Measurements from ENCODE around the gene CDH2. TPM values are rescaled to one million over a fixed set of nuclear protein-coding genes. Genes with fewer than 3 reads are reported as not detected.

Gene CDH2
- total and polyA plus RNA-seq, 7 experiments from 2014 or later = 0.05 to 0.45 (median 0.19) TPM; not detected in 2

GRCh38 chr18:28095041-28095440 lies 81.9 kb downstream of the CDH2 start:
- ChIA-PET POLR2A (no interaction called here), CTCF (no interaction called here)
- intact Hi-C loops (cut with micrococcal nuclease) = loop anchor here in 1 of 2 donors (10.0 kb wide), 1 partner anchor 70 kb away; no protein-coding TSS in a partner anchor

GRCh38 chr18:28091197-28091596 lies 85.7 kb downstream of the CDH2 start:
- H3K4me1 ChIP-seq (ENCODE audit: control insufficient read depth in 2 of 2, insufficient read depth in 2 of 2, low read length in 2 of 2) = no peaks in the 10 kb centered on the region
- Mint-ChIP-seq H3K4me1 (no peaks in the 10 kb centered on the region), H3K27me3 (no peaks in the 10 kb centered on the region), H3K9me3 (peaks cover 0 to 14% (median 2%) of the 10 kb centered on the region in 11 donors), H3K4me3 (no peak overlapping the region), H3K36me3 (no peaks in the 10 kb centered on the region), H3K27ac (no peak overlapping the region)
- ATAC-seq (no peak), DNase-seq (no peak)
- H3K36me3 ChIP-seq (ENCODE audit: control insufficient read depth in 2 of 3, insufficient read depth in 3 of 3, low read length in 3 of 3) = no peaks in the 10 kb centered on the region
- ChIA-PET POLR2A (interaction anchor here (0.5 kb wide), 1 partner anchor 60 kb away, joined by 3 read pairs; no protein-coding TSS in a partner anchor), CTCF (no interaction called here)
- no peaks in the 10 kb centered on the region for H3K27me3 ChIP-seq (ENCODE audit: control insufficient read depth in 2 of 2, insufficient read depth in 2 of 2, low read length in 2 of 2)
- H3K9me3 ChIP-seq (ENCODE audit: control insufficient read depth in 2 of 3, low read length in 3 of 3) = no peaks in the 10 kb centered on the region
- intact Hi-C loops (cut with micrococcal nuclease) = loop anchor here in 1 of 2 donors (10.0 kb wide), 1 partner anchor 66 kb away; no protein-coding TSS in a partner anchor
- H3K27ac ChIP-seq (ENCODE audit: low read depth, low read length) = no peak overlapping the region
- no peak overlapping the region for H3K4me3 ChIP-seq (ENCODE audit: low read length)

More at GRCh38 chr18:28095041-28095440, 81.9 kb downstream of the CDH2 start:
- Histone ChIP-seq H3K27ac (ENCODE audit: low read depth, low read length) (no peak overlapping the region), H3K36me3 (ENCODE audit: control insufficient read depth in 2 of 3, insufficient read depth in 3 of 3, low read length in 3 of 3) (no peaks in the 10 kb centered on the region), H3K27me3 (ENCODE audit: control insufficient read depth in 2 of 2, insufficient read depth in 2 of 2, low read length in 2 of 2) (no peaks in the 10 kb centered on the region), H3K9me3 (ENCODE audit: control insufficient read depth in 2 of 3, low read length in 3 of 3) (no peaks in the 10 kb centered on the region), H3K4me3 (ENCODE audit: low read length) (no peak overlapping the region), H3K4me1 (ENCODE audit: control insufficient read depth in 2 of 2, insufficient read depth in 2 of 2, low read length in 2 of 2) (no peaks in the 10 kb centered on the region)
- no peaks in the 10 kb centered on the region for H3K27me3 Mint-ChIP-seq
- H3K36me3 Mint-ChIP-seq = no peaks in the 10 kb centered on the region
- no peak overlapping the region for H3K4me3 Mint-ChIP-seq
- H3K27ac Mint-ChIP-seq = no peak overlapping the region
- no peak for ATAC-seq
- H3K4me1 Mint-ChIP-seq = no peaks in the 10 kb centered on the region
- H3K9me3 Mint-ChIP-seq = peaks cover 0 to 14% (median 3%) of the 10 kb centered on the region in 11 donors
- no peak for DNase-seq

GRCh38 chr18:28088477-28088876 lies 88.5 kb downstream of the CDH2 start:
- Histone ChIP-seq H3K4me3 (ENCODE audit: low read length) (no peak overlapping the region), H3K27me3 (ENCODE audit: control insufficient read depth in 2 of 2, insufficient read depth in 2 of 2, low read length in 2 of 2) (no peaks in the 10 kb centered on the region), H3K27ac (ENCODE audit: low read depth, low read length) (no peak overlapping the region), H3K9me3 (ENCODE audit: control insufficient read depth in 2 of 3, low read length in 3 of 3) (no peaks in the 10 kb centered on the region), H3K36me3 (ENCODE audit: control insufficient read depth in 2 of 3, insufficient read depth in 3 of 3, low read length in 3 of 3) (no peaks in the 10 kb centered on the region), H3K4me1 (ENCODE audit: control insufficient read depth in 2 of 2, insufficient read depth in 2 of 2, low read length in 2 of 2) (no peaks in the 10 kb centered on the region)
- H3K9me3 Mint-ChIP-seq = peaks cover 0 to 14% (median 3%) of the 10 kb centered on the region in 11 donors
- ATAC-seq (no peak), DNase-seq (no peak)
- H3K4me3 Mint-ChIP-seq = no peak overlapping the region
- POLR2A ChIA-PET = no interaction called here
- H3K27me3 Mint-ChIP-seq = no peaks in the 10 kb centered on the region
- no peaks in the 10 kb centered on the region for H3K4me1 Mint-ChIP-seq
- no peaks in the 10 kb centered on the region for H3K36me3 Mint-ChIP-seq
- no peak overlapping the region for H3K27ac Mint-ChIP-seq
- CTCF ChIA-PET = no interaction called here
- intact Hi-C loops (cut with micrococcal nuclease) = no loop called here

- H3K27ac Mint-ChIP-seq = no peak overlapping the region
- ChIA-PET CTCF (no interaction called here), POLR2A (no interaction called here)
- ATAC-seq (no peak), DNase-seq (no peak)
- no peaks in the 10 kb centered on the region for H3K27me3 Mint-ChIP-seq
- no peaks in the 10 kb centered on the region for H3K27me3 ChIP-seq (ENCODE audit: control insufficient read depth in 2 of 2, insufficient read depth in 2 of 2, low read length in 2 of 2)
- no peak overlapping the region for H3K27ac ChIP-seq (ENCODE audit: low read depth, low read length)
- no peaks in the 10 kb centered on the region for H3K36me3 Mint-ChIP-seq
- no peaks in the 10 kb centered on the region for H3K9me3 ChIP-seq (ENCODE audit: control insufficient read depth in 2 of 3, low read length in 3 of 3)
- no peak overlapping the region for H3K4me3 Mint-ChIP-seq
- intact Hi-C loops (cut with micrococcal nuclease) = no loop called here
- H3K4me3 ChIP-seq (ENCODE audit: low read length) = no peak overlapping the region
- H3K36me3 ChIP-seq (ENCODE audit: control insufficient read depth in 2 of 3, insufficient read depth in 3 of 3, low read length in 3 of 3) = no peaks in the 10 kb centered on the region
- no peaks in the 10 kb centered on the region for H3K4me1 Mint-ChIP-seq
- peaks cover 0 to 10% (median 3%) of the 10 kb centered on the region in 11 donors for H3K9me3 Mint-ChIP-seq
- H3K4me1 ChIP-seq (ENCODE audit: control insufficient read depth in 2 of 2, insufficient read depth in 2 of 2, low read length in 2 of 2) = no peaks in the 10 kb centered on the region
Measured at GRCh38 chr18:28086670-28087552, 90.0 kb downstream of the CDH2 start.

- peaks cover 0 to 7% (median 3%) of the 10 kb centered on the region in 11 donors for H3K9me3 Mint-ChIP-seq
- intact Hi-C loops (cut with micrococcal nuclease) = no loop called here
- Histone ChIP-seq H3K9me3 (ENCODE audit: control insufficient read depth in 2 of 3, low read length in 3 of 3) (no peaks in the 10 kb centered on the region), H3K4me1 (ENCODE audit: control insufficient read depth in 2 of 2, insufficient read depth in 2 of 2, low read length in 2 of 2) (no peaks in the 10 kb centered on the region), H3K27ac (ENCODE audit: low read depth, low read length) (no peak overlapping the region), H3K27me3 (ENCODE audit: control insufficient read depth in 2 of 2, insufficient read depth in 2 of 2, low read length in 2 of 2) (no peaks in the 10 kb centered on the region), H3K4me3 (ENCODE audit: low read length) (no peak overlapping the region), H3K36me3 (ENCODE audit: control insufficient read depth in 2 of 3, insufficient read depth in 3 of 3, low read length in 3 of 3) (no peaks in the 10 kb centered on the region)
- H3K27me3 Mint-ChIP-seq = no peaks in the 10 kb centered on the region
- no peak overlapping the region for H3K27ac Mint-ChIP-seq
- no peak for DNase-seq
- H3K4me1 Mint-ChIP-seq = no peaks in the 10 kb centered on the region
- ChIA-PET POLR2A (no interaction called here), CTCF (no interaction called here)
- ATAC-seq = no peak
- no peak overlapping the region for H3K4me3 Mint-ChIP-seq
- no peaks in the 10 kb centered on the region for H3K36me3 Mint-ChIP-seq
Measured at GRCh38 chr18:28081516-28081915, 95.4 kb downstream of the CDH2 start.

GRCh38 chr18:28080876-28081300 lies 96.0 kb downstream of the CDH2 start:
- Histone ChIP-seq H3K27me3 (ENCODE audit: control insufficient read depth in 2 of 2, insufficient read depth in 2 of 2, low read length in 2 of 2) (no peaks in the 10 kb centered on the region), H3K4me1 (ENCODE audit: control insufficient read depth in 2 of 2, insufficient read depth in 2 of 2, low read length in 2 of 2) (no peaks in the 10 kb centered on the region), H3K4me3 (ENCODE audit: low read length) (no peak overlapping the region), H3K9me3 (ENCODE audit: control insufficient read depth in 2 of 3, low read length in 3 of 3) (no peaks in the 10 kb centered on the region), H3K36me3 (ENCODE audit: control insufficient read depth in 2 of 3, insufficient read depth in 3 of 3, low read length in 3 of 3) (no peaks in the 10 kb centered on the region), H3K27ac (ENCODE audit: low read depth, low read length) (no peak overlapping the region)
- H3K27ac Mint-ChIP-seq = no peak overlapping the region
- intact Hi-C loops (cut with micrococcal nuclease) = no loop called here
- ChIA-PET CTCF (no interaction called here), POLR2A (no interaction called here)
- H3K4me1 Mint-ChIP-seq = no peaks in the 10 kb centered on the region
- ATAC-seq (no peak), DNase-seq (no peak)
- no peaks in the 10 kb centered on the region for H3K36me3 Mint-ChIP-seq
- no peak overlapping the region for H3K4me3 Mint-ChIP-seq
- H3K27me3 Mint-ChIP-seq = no peaks in the 10 kb centered on the region
- peaks cover 0 to 8% (median 3%) of the 10 kb centered on the region in 11 donors for H3K9me3 Mint-ChIP-seq

- intact Hi-C loops (cut with micrococcal nuclease) = no loop called here
- H3K4me1 ChIP-seq (ENCODE audit: control insufficient read depth in 2 of 2, insufficient read depth in 2 of 2, low read length in 2 of 2) = no peaks in the 10 kb centered on the region
- DNase-seq (no peak), ATAC-seq (no peak)
- Mint-ChIP-seq H3K27ac (no peak overlapping the region), H3K27me3 (no peaks in the 10 kb centered on the region), H3K4me1 (no peaks in the 10 kb centered on the region), H3K9me3 (peaks cover 0 to 7% (median 0%) of the 10 kb centered on the region in 11 donors), H3K36me3 (no peaks in the 10 kb centered on the region), H3K4me3 (no peak overlapping the region)
- no peak overlapping the region for H3K27ac ChIP-seq (ENCODE audit: low read depth, low read length)
- ChIA-PET CTCF (no interaction called here), POLR2A (no interaction called here)
- H3K27me3 ChIP-seq (ENCODE audit: control insufficient read depth in 2 of 2, insufficient read depth in 2 of 2, low read length in 2 of 2) = no peaks in the 10 kb centered on the region
- no peak overlapping the region for H3K4me3 ChIP-seq (ENCODE audit: low read length)
- H3K9me3 ChIP-seq (ENCODE audit: control insufficient read depth in 2 of 3, low read length in 3 of 3) = no peaks in the 10 kb centered on the region
- no peaks in the 10 kb centered on the region for H3K36me3 ChIP-seq (ENCODE audit: control insufficient read depth in 2 of 3, insufficient read depth in 3 of 3, low read length in 3 of 3)
Measured at GRCh38 chr18:28079883-28080282, 97.0 kb downstream of the CDH2 start.

All from naive thymus-derived CD4-positive, alpha-beta T cell (primary cell).